ENCODE results near the gene DENND5A. TPM values are rescaled to one million over a fixed set of nuclear protein-coding genes. Genes with fewer than 3 reads are reported as not detected.
"Not testable (repeated sequence)": the region's sequence is repeated elsewhere in the genome, so short reads cannot be mapped to it uniquely, and the experiment has no call there.

Gene DENND5A
- polyA plus RNA-seq, 6 donors from 2014 or later = 12.1 to 22.9 (median 17.3) TPM

- Mint-ChIP-seq H3K4me3 (no peak overlapping the region), H3K27ac (no peak overlapping the region), H3K4me1 (peaks cover 0 to 6% (median 0%) of the 10 kb centered on the region in 3 donors), H3K27me3 (no peaks in the 10 kb centered on the region), H3K36me3 (no peaks in the 10 kb centered on the region), H3K9me3 (peaks cover 0 to 3% (median 0%) of the 10 kb centered on the region in 7 donors)
- ATAC-seq (ENCODE audit: low read depth in 2 of 2) (no peak), DNase-seq (no peak)
Observed at GRCh38 chr11:9126636-9127035, 138.5 kb downstream of the DENND5A start.

DNA sequence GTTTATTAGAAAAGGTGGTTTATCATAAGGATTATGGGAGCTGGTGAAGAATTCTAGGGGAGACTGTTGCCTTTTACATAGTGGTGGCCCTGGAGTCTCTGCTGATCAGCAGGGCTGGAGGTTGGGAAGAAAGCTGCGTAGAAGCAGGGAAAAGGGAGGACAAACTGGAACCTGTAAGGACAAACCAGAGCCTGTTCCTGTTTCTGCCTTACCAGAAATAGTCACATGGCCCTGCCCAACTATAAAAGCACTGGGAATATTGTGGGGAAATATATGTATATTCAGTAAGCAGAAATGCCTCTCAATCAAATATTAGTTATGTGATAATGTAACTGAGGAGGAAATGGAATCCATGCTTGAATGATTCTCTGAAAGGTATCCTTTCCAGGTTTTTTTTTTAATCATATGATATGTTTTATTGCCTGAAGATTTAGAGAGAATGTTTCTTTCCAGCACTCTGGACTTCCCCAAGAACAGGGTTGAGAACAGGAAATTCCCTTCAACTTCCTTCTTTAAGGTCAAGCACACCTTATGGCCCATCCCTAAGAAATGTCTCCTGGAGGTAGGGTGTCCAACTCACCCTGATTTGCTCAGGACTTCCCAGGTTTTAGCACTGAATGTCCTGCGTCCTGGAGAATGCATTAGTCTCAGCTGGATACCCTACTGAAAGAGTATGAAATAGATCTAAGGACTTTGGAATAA, 139.8 kb downstream of the DENND5A start:
- DNase-seq (no peak), ATAC-seq (ENCODE audit: low read depth in 2 of 2) (no peak)
- H3K4me3 Mint-ChIP-seq = no peak overlapping the region
- peaks cover 0 to 6% (median 0%) of the 10 kb centered on the region in 3 donors for H3K4me1 Mint-ChIP-seq
- no peaks in the 10 kb centered on the region for H3K36me3 Mint-ChIP-seq
- H3K27me3 Mint-ChIP-seq = no peaks in the 10 kb centered on the region
- H3K27ac Mint-ChIP-seq = peak overlapping the region in 1 of 6 donors; percentile 3
- H3K9me3 Mint-ChIP-seq = peaks cover 0 to 3% (median 0%) of the 10 kb centered on the region in 7 donors

DNA sequence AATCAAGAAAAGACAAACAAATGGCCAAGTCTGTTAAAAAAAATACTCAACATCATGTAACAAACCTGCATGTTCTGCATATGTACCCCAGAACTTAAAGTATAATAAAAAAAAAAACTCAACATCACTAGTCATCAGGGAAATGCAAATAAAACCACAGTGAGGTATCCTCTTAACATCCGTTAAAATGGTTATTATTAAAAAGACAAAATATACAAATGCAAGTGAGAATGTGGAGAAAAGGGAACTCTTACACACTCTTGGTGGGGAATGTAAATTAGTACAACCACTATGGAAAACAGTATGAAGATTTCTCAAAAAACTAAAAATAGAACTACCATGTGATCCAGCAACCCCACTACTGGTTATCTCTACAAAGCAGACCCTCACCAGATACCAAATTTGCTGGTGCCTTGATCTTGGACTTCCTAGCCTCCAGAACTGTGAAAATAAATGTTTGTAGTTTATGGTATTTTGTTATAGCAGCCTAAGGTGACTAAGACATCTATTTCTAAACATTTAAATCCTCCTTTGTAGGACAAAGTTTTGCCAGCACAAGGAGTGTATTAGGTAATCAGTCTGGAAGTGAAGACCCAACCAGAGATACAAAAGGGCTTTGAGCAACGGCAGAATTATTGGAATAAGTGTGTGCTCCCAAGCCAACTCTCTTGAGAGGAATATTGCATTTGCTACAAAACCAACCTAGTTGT, 141.4 kb downstream of the DENND5A start:
- ATAC-seq (ENCODE audit: low read depth in 2 of 2) (no peak), DNase-seq (no peak)
- Mint-ChIP-seq H3K9me3 (peaks cover 0 to 3% (median 0%) of the 10 kb centered on the region in 7 donors), H3K27ac (peak overlapping the region in 1 of 6 donors; percentile 39), H3K36me3 (no peaks in the 10 kb centered on the region), H3K27me3 (no peaks in the 10 kb centered on the region), H3K4me3 (no peak overlapping the region), H3K4me1 (peaks cover 0 to 6% (median 0%) of the 10 kb centered on the region in 3 donors)

DNA sequence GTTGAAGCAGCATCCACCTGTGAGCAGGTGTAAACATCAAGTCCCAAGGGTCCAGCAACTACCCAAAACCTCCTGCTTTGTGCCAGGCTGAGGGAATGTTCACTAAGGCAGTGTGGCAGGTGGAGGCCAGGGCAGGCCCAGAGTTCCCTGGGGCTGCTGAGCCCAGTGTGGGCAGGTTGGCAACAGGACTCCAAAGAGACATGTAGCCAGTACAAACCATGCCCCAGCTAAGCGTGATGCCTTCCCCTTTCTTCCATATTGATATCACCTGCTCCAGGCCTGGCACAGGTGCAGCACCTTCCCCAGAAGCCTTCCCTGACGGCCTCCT, 143.7 kb downstream of the DENND5A start:
- DNase-seq (no peak), ATAC-seq (ENCODE audit: low read depth in 2 of 2) (no peak)
- Mint-ChIP-seq H3K27me3 (no peaks in the 10 kb centered on the region), H3K4me1 (peaks cover 0 to 6% (median 0%) of the 10 kb centered on the region in 3 donors), H3K9me3 (peaks cover 0 to 2% (median 0%) of the 10 kb centered on the region in 7 donors), H3K27ac (no peak overlapping the region), H3K36me3 (no peaks in the 10 kb centered on the region), H3K4me3 (no peak overlapping the region)

- no peak overlapping the region for H3K4me3 Mint-ChIP-seq
- H3K9me3 Mint-ChIP-seq = peaks cover 0 to 2% (median 0%) of the 10 kb centered on the region in 7 donors
- no peak for DNase-seq
- H3K27me3 Mint-ChIP-seq = no peaks in the 10 kb centered on the region
- no peak for ATAC-seq (ENCODE audit: low read depth in 2 of 2)
- H3K36me3 Mint-ChIP-seq = no peaks in the 10 kb centered on the region
- H3K4me1 Mint-ChIP-seq = peaks cover 0 to 6% (median 0%) of the 10 kb centered on the region in 3 donors
- no peak overlapping the region for H3K27ac Mint-ChIP-seq
Observed at GRCh38 chr11:9120664-9121468, 144.3 kb downstream of the DENND5A start.

DNA sequence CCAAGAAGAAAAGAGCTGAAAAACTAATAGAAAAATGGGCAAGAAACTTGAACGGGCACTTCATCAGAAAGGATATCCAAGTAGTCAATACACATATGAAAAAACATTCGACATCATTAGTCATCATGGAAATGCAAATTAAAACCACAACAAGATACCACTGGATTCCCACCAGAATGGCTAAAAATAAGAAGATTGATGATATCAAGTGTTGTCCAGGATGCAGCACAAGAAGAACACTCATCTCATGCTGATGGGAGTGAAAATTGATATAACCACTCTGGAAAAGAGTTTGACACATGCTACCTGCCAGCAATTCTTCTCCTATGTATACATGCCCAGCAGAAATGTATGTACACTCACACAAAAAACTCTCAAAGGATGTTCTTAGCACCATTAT, 146.9 kb downstream of the DENND5A start:
- Mint-ChIP-seq H3K4me1 (peaks cover 0 to 3% (median 0%) of the 10 kb centered on the region in 3 donors), H3K27ac (no peak overlapping the region), H3K27me3 (peaks cover 0 to 5% (median 0%) of the 10 kb centered on the region in 3 donors), H3K4me3 (no peak overlapping the region), H3K9me3 (peaks cover 0 to 12% (median 2%) of the 10 kb centered on the region in 7 donors), H3K36me3 (no peaks in the 10 kb centered on the region)
- ATAC-seq (ENCODE audit: low read depth in 2 of 2) (no peak), DNase-seq (no peak)

DNA sequence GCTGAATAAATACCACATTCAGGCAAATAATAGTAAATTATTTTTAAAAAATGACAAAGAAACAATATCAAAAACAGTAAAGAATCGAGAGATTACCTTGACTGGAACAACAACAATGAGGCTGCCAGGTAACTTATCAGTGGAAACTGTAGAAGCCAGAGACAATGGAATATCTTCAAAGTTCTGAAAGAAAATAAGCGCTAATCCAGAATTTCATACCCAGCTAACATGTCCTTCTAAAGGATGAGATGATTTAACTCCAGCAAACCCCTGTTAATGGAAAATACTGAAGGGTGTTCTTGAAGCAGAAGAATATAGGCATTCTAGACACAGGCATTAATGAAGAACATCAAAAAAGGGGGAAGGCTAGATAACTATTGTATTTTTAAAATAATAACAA, 153.1 kb downstream of the DENND5A start:
- ATAC-seq (ENCODE audit: low read depth in 2 of 2) = no peak
- Mint-ChIP-seq H3K36me3 (peaks cover 14 to 16% of the 10 kb centered on the region in 2 donors), H3K9me3 (peaks cover 8 to 40% (median 21%) of the 10 kb centered on the region in 7 donors), H3K27me3 (peaks cover 0 to 5% (median 0%) of the 10 kb centered on the region in 3 donors), H3K4me3 (no peak overlapping the region), H3K27ac (no peak overlapping the region), H3K4me1 (no peaks in the 10 kb centered on the region)
- DNase-seq = no peak

DNA sequence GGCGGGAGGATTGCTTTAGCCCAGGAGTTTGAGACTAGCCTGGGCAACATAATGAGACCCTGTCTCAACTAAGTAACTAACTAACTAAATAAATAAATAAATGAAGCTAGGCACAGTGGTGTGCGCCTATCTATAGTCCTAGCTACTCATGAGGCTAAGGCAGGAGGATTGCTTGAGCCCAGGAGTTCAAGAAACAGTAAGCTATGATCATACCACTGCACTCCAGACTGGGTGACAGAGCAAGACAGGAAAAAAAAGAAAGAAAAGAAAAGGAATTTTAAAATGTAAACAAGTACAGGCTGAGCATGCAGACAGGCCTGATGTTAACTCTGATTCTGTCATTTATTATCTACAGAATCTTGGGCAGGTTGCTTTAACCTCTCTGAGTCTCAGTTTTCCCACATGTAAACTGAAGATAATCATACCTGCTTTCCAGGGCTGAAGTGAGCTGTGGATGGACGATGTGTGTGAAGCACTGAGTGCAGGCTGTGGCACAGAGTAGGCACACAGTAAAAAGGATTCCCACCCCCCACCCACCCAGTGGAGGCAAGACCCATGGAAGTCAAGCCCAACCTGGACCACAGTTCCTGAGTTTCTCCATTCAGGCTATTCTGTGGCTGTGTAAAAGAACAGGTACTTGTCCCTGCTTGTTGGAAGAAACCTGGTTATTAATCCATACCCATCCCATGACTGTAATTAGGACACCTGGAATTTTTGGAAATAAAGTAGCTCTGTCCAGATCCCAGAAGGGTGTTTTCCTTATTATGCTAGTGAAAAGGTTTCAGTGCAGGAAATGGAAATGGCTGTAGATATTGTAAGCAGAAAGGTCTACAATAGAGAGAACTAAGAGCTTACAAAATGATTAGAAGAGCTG, 155.1 kb downstream of the DENND5A start:
- Mint-ChIP-seq H3K36me3 (peaks cover 14 to 16% of the 10 kb centered on the region in 2 donors), H3K27me3 (peaks cover 0 to 5% (median 0%) of the 10 kb centered on the region in 3 donors), H3K4me3 (no peak overlapping the region), H3K9me3 (peaks cover 8 to 40% (median 21%) of the 10 kb centered on the region in 7 donors), H3K4me1 (no peaks in the 10 kb centered on the region), H3K27ac (no peak overlapping the region)
- DNase-seq = no peak
- no peak for ATAC-seq (ENCODE audit: low read depth in 2 of 2)

DNA sequence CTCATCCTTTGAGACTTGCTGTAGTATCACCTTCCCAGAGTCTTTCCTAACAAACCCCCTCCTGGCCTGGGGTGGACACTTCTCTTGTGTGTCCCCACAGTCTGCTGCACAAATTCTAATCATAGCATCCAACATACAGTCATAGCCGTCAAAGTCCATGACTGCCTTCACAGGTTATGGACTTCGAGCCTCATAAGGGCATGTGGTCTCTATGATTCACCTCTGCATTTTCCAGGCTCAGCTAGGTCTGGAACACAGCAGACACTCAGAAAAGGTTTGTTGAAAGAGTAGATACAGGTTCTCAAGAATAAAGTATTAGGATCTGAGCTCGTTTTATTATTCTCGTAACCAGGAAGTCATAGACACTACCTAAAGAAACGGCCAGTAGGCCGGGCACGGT, 160.6 kb downstream of the DENND5A start:
- ATAC-seq (ENCODE audit: low read depth in 2 of 2) = no peak
- Mint-ChIP-seq H3K27me3 (peaks cover 7 to 16% (median 15%) of the 10 kb centered on the region in 3 donors), H3K27ac (peak overlapping the region in 1 of 6 donors; percentile 73), H3K36me3 (no peaks in the 10 kb centered on the region), H3K4me3 (no peak overlapping the region), H3K9me3 (no peaks in the 10 kb centered on the region), H3K4me1 (no peaks in the 10 kb centered on the region)
- no peak for DNase-seq

GRCh38 chr11:9103542-9104276, 161.4 kb downstream of the DENND5A start:
- Mint-ChIP-seq H3K27me3 (peaks cover 7 to 16% (median 16%) of the 10 kb centered on the region in 3 donors), H3K4me3 (no peak overlapping the region), H3K27ac (no peak overlapping the region), H3K36me3 (no peaks in the 10 kb centered on the region), H3K9me3 (no peaks in the 10 kb centered on the region), H3K4me1 (no peaks in the 10 kb centered on the region)
- DNase-seq = no peak
- no peak for ATAC-seq (ENCODE audit: low read depth in 2 of 2)

- Mint-ChIP-seq H3K4me3 (no peak overlapping the region), H3K27me3 (peaks cover 13 to 34% (median 32%) of the 10 kb centered on the region in 3 donors), H3K4me1 (no peaks in the 10 kb centered on the region), H3K36me3 (no peaks in the 10 kb centered on the region), H3K9me3 (no peaks in the 10 kb centered on the region), H3K27ac (no peak overlapping the region)
- ATAC-seq (ENCODE audit: low read depth in 2 of 2) (no peak), DNase-seq (no peak)
Observed at GRCh38 chr11:9099617-9100016, 165.5 kb downstream of the DENND5A start.

GRCh38 chr11:9098455-9098854, 166.7 kb downstream of the DENND5A start:
- peaks cover 19 to 41% (median 39%) of the 10 kb centered on the region in 3 donors for H3K27me3 Mint-ChIP-seq
- H3K9me3 Mint-ChIP-seq; ATAC-seq (ENCODE audit: low read depth in 2 of 2): not testable (repeated sequence)

More at GRCh38 chr11:9098455-9098854, 166.7 kb downstream of the DENND5A start:
- not testable (repeated sequence) for H3K36me3 Mint-ChIP-seq, H3K27ac Mint-ChIP-seq, DNase-seq, H3K4me1 Mint-ChIP-seq
- H3K4me3 Mint-ChIP-seq = peak overlapping the region in 1 of 8 donors; percentile 41

All from naive B cell (primary cell).